ENCODE measurements around the gene NRXN2. TPM values are rescaled to one million over a fixed set of nuclear protein-coding genes. Genes with fewer than 3 reads are reported as not detected.
"Not testable (repeated sequence)": the region's sequence is repeated elsewhere in the genome, so short reads cannot be mapped to it uniquely, and the experiment has no call there.

Gene NRXN2
- total and polyA plus RNA-seq, 3 experiments from 2014 or later = 0.55 to 0.75 TPM; not detected in 1

GRCh38 chr11:64598106-64598796, 124.7 kb downstream of the NRXN2 start:
- peak in 1 of 5 donors; percentile 30 for DNase-seq
- Mint-ChIP-seq H3K4me1 (no peaks in the 10 kb centered on the region), H3K9me3 (no peaks in the 10 kb centered on the region), H3K4me3 (no peak overlapping the region), H3K27ac (no peak overlapping the region), H3K27me3 (peaks cover 0 to 3% of the 10 kb centered on the region in 2 donors), H3K36me3 (no peaks in the 10 kb centered on the region)
- H3K27ac ChIP-seq (ENCODE audit: low read depth, low read length) = no peak overlapping the region
- H3K36me3 ChIP-seq (ENCODE audit: insufficient read depth, low read length) = no peaks in the 10 kb centered on the region
- H3K4me3 ChIP-seq (ENCODE audit: low read length) = no peak overlapping the region
- no peaks in the 10 kb centered on the region for H3K9me3 ChIP-seq (ENCODE audit: low read length)
- H3K27me3 ChIP-seq (ENCODE audit: insufficient read depth, low read length, poor library complexity, severe bottlenecking) = no peaks in the 10 kb centered on the region
- ChIA-PET POLR2A (no interaction called here), CTCF (no interaction called here)
- H3K4me1 ChIP-seq (ENCODE audit: insufficient read depth, low read length) = no peaks in the 10 kb centered on the region

GRCh38 chr11:64597671-64598101, 125.3 kb downstream of the NRXN2 start:
- Mint-ChIP-seq H3K36me3 (no peaks in the 10 kb centered on the region), H3K4me3 (no peak overlapping the region), H3K27me3 (peaks cover 0 to 4% of the 10 kb centered on the region in 2 donors), H3K4me1 (no peaks in the 10 kb centered on the region), H3K9me3 (no peaks in the 10 kb centered on the region), H3K27ac (no peak overlapping the region)
- CTCF ChIA-PET = no interaction called here
- H3K36me3 ChIP-seq (ENCODE audit: insufficient read depth, low read length) = no peaks in the 10 kb centered on the region
- no peak overlapping the region for H3K4me3 ChIP-seq (ENCODE audit: low read length)
- no peak overlapping the region for H3K27ac ChIP-seq (ENCODE audit: low read depth, low read length)
- H3K27me3 ChIP-seq (ENCODE audit: insufficient read depth, low read length, poor library complexity, severe bottlenecking) = no peaks in the 10 kb centered on the region
- no peaks in the 10 kb centered on the region for H3K9me3 ChIP-seq (ENCODE audit: low read length)
- DNase-seq = peak in 1 of 5 donors; percentile 33
- POLR2A ChIA-PET = no interaction called here
- H3K4me1 ChIP-seq (ENCODE audit: insufficient read depth, low read length) = no peaks in the 10 kb centered on the region

GRCh38 chr11:64595922-64596321, 127.1 kb downstream of the NRXN2 start:
- H3K27ac ChIP-seq (ENCODE audit: low read depth, low read length); DNase-seq; H3K27me3 Mint-ChIP-seq; H3K4me1 ChIP-seq (ENCODE audit: insufficient read depth, low read length); CTCF ChIA-PET; H3K4me3 ChIP-seq (ENCODE audit: low read length); H3K9me3 ChIP-seq (ENCODE audit: low read length); H3K9me3 Mint-ChIP-seq; H3K36me3 ChIP-seq (ENCODE audit: insufficient read depth, low read length); POLR2A ChIA-PET; H3K27me3 ChIP-seq (ENCODE audit: insufficient read depth, low read length, poor library complexity, severe bottlenecking); H3K4me1 Mint-ChIP-seq; H3K4me3 Mint-ChIP-seq; H3K27ac Mint-ChIP-seq; H3K36me3 Mint-ChIP-seq: not testable (repeated sequence)

- H3K4me3 Mint-ChIP-seq = no peak overlapping the region
- no peak overlapping the region for H3K27ac ChIP-seq (ENCODE audit: low read depth, low read length)
- H3K4me1 Mint-ChIP-seq = no peaks in the 10 kb centered on the region
- H3K9me3 Mint-ChIP-seq = no peaks in the 10 kb centered on the region
- peaks cover 3 to 7% of the 10 kb centered on the region in 2 donors for H3K27me3 Mint-ChIP-seq
- ChIA-PET POLR2A (no interaction called here), CTCF (no interaction called here)
- no peak overlapping the region for H3K27ac Mint-ChIP-seq
- H3K4me3 ChIP-seq (ENCODE audit: low read length) = no peak overlapping the region
- no peaks in the 10 kb centered on the region for H3K4me1 ChIP-seq (ENCODE audit: insufficient read depth, low read length)
- H3K9me3 ChIP-seq (ENCODE audit: low read length) = no peaks in the 10 kb centered on the region
- peaks cover 0 to 1% (median 0%) of the 10 kb centered on the region in 3 donors for H3K36me3 Mint-ChIP-seq
- no peaks in the 10 kb centered on the region for H3K27me3 ChIP-seq (ENCODE audit: insufficient read depth, low read length, poor library complexity, severe bottlenecking)
- DNase-seq = peak in 1 of 5 donors; percentile 22
- H3K36me3 ChIP-seq (ENCODE audit: insufficient read depth, low read length) = no peaks in the 10 kb centered on the region
Observed at GRCh38 chr11:64594159-64594939, 128.6 kb downstream of the NRXN2 start.

GRCh38 chr11:64593156-64594105, 129.6 kb downstream of the NRXN2 start:
- no peak overlapping the region for H3K4me3 Mint-ChIP-seq
- peaks cover 0 to 2% (median 0%) of the 10 kb centered on the region in 3 donors for H3K36me3 Mint-ChIP-seq
- no peaks in the 10 kb centered on the region for H3K4me1 ChIP-seq (ENCODE audit: insufficient read depth, low read length)
- no peaks in the 10 kb centered on the region for H3K27me3 ChIP-seq (ENCODE audit: insufficient read depth, low read length, poor library complexity, severe bottlenecking)
- H3K27ac Mint-ChIP-seq = no peak overlapping the region
- H3K36me3 ChIP-seq (ENCODE audit: insufficient read depth, low read length) = no peaks in the 10 kb centered on the region
- peak in 1 of 5 donors; percentile 41 for DNase-seq
- ChIA-PET POLR2A (no interaction called here), CTCF (no interaction called here)
- no peaks in the 10 kb centered on the region for H3K9me3 ChIP-seq (ENCODE audit: low read length)
- no peak overlapping the region for H3K4me3 ChIP-seq (ENCODE audit: low read length)
- peaks cover 8 to 10% of the 10 kb centered on the region in 2 donors for H3K27me3 Mint-ChIP-seq
- H3K4me1 Mint-ChIP-seq = no peaks in the 10 kb centered on the region
- no peak overlapping the region for H3K27ac ChIP-seq (ENCODE audit: low read depth, low read length)
- peaks cover 0 to 4% (median 3%) of the 10 kb centered on the region in 5 donors for H3K9me3 Mint-ChIP-seq

- Histone ChIP-seq H3K36me3 (ENCODE audit: insufficient read depth, low read length) (no peaks in the 10 kb centered on the region), H3K4me3 (ENCODE audit: low read length) (no peak overlapping the region), H3K27me3 (ENCODE audit: insufficient read depth, low read length, poor library complexity, severe bottlenecking) (no peaks in the 10 kb centered on the region), H3K4me1 (ENCODE audit: insufficient read depth, low read length) (no peaks in the 10 kb centered on the region), H3K27ac (ENCODE audit: low read depth, low read length) (no peak overlapping the region), H3K9me3 (ENCODE audit: low read length) (no peaks in the 10 kb centered on the region)
- CTCF ChIA-PET = no interaction called here
- POLR2A ChIA-PET = no interaction called here
- Mint-ChIP-seq H3K27ac (no peak overlapping the region), H3K27me3 (peaks cover 10 to 18% of the 10 kb centered on the region in 2 donors), H3K9me3 (peaks cover 3 to 8% (median 6%) of the 10 kb centered on the region in 5 donors), H3K36me3 (peaks cover 0 to 2% (median 0%) of the 10 kb centered on the region in 3 donors), H3K4me3 (no peak overlapping the region), H3K4me1 (no peaks in the 10 kb centered on the region)
- DNase-seq = peak in 1 of 5 donors; percentile 41
Observed at GRCh38 chr11:64592656-64593055, 130.3 kb downstream of the NRXN2 start.

- no peaks in the 10 kb centered on the region for H3K9me3 ChIP-seq (ENCODE audit: low read length)
- H3K36me3 ChIP-seq (ENCODE audit: insufficient read depth, low read length) = no peaks in the 10 kb centered on the region
- Mint-ChIP-seq H3K4me1 (no peaks in the 10 kb centered on the region), H3K27ac (no peak overlapping the region), H3K4me3 (no peak overlapping the region), H3K27me3 (peaks cover 10 to 19% of the 10 kb centered on the region in 2 donors), H3K9me3 (peaks cover 3 to 8% (median 6%) of the 10 kb centered on the region in 5 donors), H3K36me3 (peaks cover 0 to 2% (median 0%) of the 10 kb centered on the region in 3 donors)
- no peaks in the 10 kb centered on the region for H3K27me3 ChIP-seq (ENCODE audit: insufficient read depth, low read length, poor library complexity, severe bottlenecking)
- CTCF ChIA-PET = no interaction called here
- no peak overlapping the region for H3K27ac ChIP-seq (ENCODE audit: low read depth, low read length)
- POLR2A ChIA-PET = no interaction called here
- no peak for DNase-seq
- H3K4me1 ChIP-seq (ENCODE audit: insufficient read depth, low read length) = no peaks in the 10 kb centered on the region
- H3K4me3 ChIP-seq (ENCODE audit: low read length) = no peak overlapping the region
Observed at GRCh38 chr11:64592234-64592615, 130.8 kb downstream of the NRXN2 start.
